NCI-H187 treated with DMSO at 0.1 percent for 48 hours (cell line): Measurements from ENCODE around the gene SEC62.
"Not testable (repeated sequence)": the region's sequence is repeated elsewhere in the genome, so short reads cannot be mapped to it uniquely, and the experiment has no call there.

ENCODE experiments used
- DNase-seq: peaks from one replicate; lab custom pipeline; 2025; lab: John Stamatoyannopoulos, UW

SEC62 gene

GRCh38 chr3:170016057-170016456, 49.5 kb downstream of the SEC62 start:
- DNase-seq = no peak

GRCh38 chr3:170019306-170019705, 52.7 kb downstream of the SEC62 start:
- not testable (repeated sequence) for DNase-seq

- DNase-seq = no peak
Measured at GRCh38 chr3:170021083-170021482, 54.5 kb downstream of the SEC62 start.

- DNase-seq = no peak
Measured at GRCh38 chr3:170022336-170022735, 55.7 kb downstream of the SEC62 start.

GRCh38 chr3:170023165-170023564, 56.6 kb downstream of the SEC62 start:
- DNase-seq = no peak

GRCh38 chr3:170024581-170024980, 58.0 kb downstream of the SEC62 start:
- DNase-seq = no peak

GRCh38 chr3:170027233-170028102, 60.9 kb downstream of the SEC62 start:
- no peak for DNase-seq

GRCh38 chr3:170033489-170033888, 66.9 kb downstream of the SEC62 start:
- DNase-seq = no peak

- DNase-seq = no peak
Measured at GRCh38 chr3:170037463-170038433, 71.1 kb downstream of the SEC62 start, which contains the start of gene GPR160. GPR160 (plus strand) TSS chr3:170037995; CDS start chr3:170083973, 45,978 bp downstream.

GRCh38 chr3:170038434-170039110, 72.0 kb downstream of the SEC62 start:
- DNase-seq = no peak

- DNase-seq = no peak
Measured at GRCh38 chr3:170040418-170040817, 73.8 kb downstream of the SEC62 start.

- no peak for DNase-seq
Measured at GRCh38 chr3:170043506-170043905, 76.9 kb downstream of the SEC62 start.

GRCh38 chr3:170044271-170044670, 77.7 kb downstream of the SEC62 start:
- DNase-seq = no peak

GRCh38 chr3:170044795-170045244, 78.2 kb downstream of the SEC62 start:
- DNase-seq = no peak

GRCh38 chr3:170046269-170047132, 79.9 kb downstream of the SEC62 start:
- DNase-seq = no peak

- DNase-seq = no peak
Measured at GRCh38 chr3:170047133-170047404, 80.5 kb downstream of the SEC62 start.
